ENCODE data around the gene SNX17.

Gene SNX17

GRCh38 chr2:27380626-27381545 lies 10.5 kb downstream of the SNX17 start, which contains the start of gene ZNF513:
TSS of gene ZNF513 (minus strand) at chr2:27380734. CDS start at chr2:27380526, 208 bp downstream.
- Histone ChIP-seq H3K27me3 (ENCODE audit: low read depth, low read length) (no peaks in the 10 kb centered on the region), H3K4me2 (ENCODE audit: low read length) (peak within 1 kb of the TSS; percentile 97), H3K9ac (ENCODE audit: low read length) (peak within 1 kb of the TSS; percentile 68), H3K36me3 (replicated peaks; ENCODE audit: low read depth, low read length) (peaks cover 76% of the 10 kb centered on the region), H3K79me2 (ENCODE audit: low read length) (peaks cover 19% of the 10 kb centered on the region), H3K4me3 (ENCODE audit: low read length) (peak within 1 kb of the TSS; percentile 91), H3K4me1 (ENCODE audit: low read length) (peaks cover 18% of the 10 kb centered on the region), H3K9me3 (ENCODE audit: insufficient read depth, low read length) (no peaks in the 10 kb centered on the region), H2AFZ (ENCODE audit: low read depth, low read length) (0 out of 2 replicates have a peak within 1 kb of the TSS, but pooled peaks have one; percentile 41), H4K20me1 (ENCODE audit: insufficient read depth, low read length) (no peaks in the 10 kb centered on the region), H3K27ac (ENCODE audit: low read length) (peak within 1 kb of the TSS; percentile 58)
- no peak for TF ChIP-seq EZH2phosphoT487 (IDR thresholded peaks at IDR 0.05; ENCODE audit: low read depth)
- TF ChIP-seq, protein P1, sequence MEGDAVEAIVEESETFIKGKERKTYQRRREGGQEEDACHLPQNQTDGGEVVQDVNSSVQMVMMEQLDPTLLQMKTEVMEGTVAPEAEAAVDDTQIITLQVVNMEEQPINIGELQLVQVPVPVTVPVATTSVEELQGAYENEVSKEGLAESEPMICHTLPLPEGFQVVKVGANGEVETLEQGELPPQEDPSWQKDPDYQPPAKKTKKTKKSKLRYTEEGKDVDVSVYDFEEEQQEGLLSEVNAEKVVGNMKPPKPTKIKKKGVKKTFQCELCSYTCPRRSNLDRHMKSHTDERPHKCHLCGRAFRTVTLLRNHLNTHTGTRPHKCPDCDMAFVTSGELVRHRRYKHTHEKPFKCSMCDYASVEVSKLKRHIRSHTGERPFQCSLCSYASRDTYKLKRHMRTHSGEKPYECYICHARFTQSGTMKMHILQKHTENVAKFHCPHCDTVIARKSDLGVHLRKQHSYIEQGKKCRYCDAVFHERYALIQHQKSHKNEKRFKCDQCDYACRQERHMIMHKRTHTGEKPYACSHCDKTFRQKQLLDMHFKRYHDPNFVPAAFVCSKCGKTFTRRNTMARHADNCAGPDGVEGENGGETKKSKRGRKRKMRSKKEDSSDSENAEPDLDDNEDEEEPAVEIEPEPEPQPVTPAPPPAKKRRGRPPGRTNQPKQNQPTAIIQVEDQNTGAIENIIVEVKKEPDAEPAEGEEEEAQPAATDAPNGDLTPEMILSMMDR (IDR thresholded peaks at IDR 0.05; ENCODE audit: low read depth, low read length) = no peak

DNA sequence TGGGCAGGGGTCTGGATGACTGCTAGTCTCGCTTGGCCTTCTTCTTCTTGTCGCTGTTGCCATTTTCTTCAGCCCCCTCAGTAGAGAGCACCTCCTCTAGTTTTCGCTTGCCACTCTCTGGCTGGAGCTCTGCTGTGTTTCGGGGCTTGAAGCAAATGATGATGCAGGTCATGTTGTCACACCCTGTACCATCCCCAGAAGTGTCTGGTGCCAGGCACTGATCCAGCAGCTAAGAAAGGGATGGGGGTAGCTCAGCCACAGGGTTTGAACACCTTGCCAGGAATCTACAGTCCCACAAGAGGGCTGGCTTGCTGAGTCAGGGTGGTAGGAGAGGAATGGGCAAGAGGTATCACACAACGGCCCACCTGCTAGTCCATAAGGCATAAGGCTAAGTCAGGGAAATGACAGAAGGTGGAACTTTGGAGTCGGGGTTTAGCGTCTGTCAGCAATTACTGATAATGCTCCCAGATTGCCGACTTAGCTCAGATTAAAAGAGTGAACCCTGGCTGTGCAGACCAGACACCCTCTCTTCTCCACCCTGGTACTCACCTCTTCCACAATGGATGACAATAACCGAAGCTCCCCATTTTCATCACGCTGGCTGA lies 11.3 kb downstream of the SNX17 start:
- no peak overlapping the region for H3K4me3 ChIP-seq (ENCODE audit: low read length)
- H3K79me2 ChIP-seq (ENCODE audit: low read length) = peaks cover 23% of the 10 kb centered on the region
- no peak overlapping the region for H2AFZ ChIP-seq (ENCODE audit: low read depth, low read length)
- H3K36me3 ChIP-seq (replicated peaks; ENCODE audit: low read depth, low read length) = peaks cover 74% of the 10 kb centered on the region
- TF ChIP-seq EZH2phosphoT487 (IDR thresholded peaks at IDR 0.05; ENCODE audit: low read depth) = no peak
- TF ChIP-seq, protein P1 (IDR thresholded peaks at IDR 0.05; ENCODE audit: low read depth, low read length) = no peak
- no peaks in the 10 kb centered on the region for H3K27me3 ChIP-seq (ENCODE audit: low read depth, low read length)
- H4K20me1 ChIP-seq (ENCODE audit: insufficient read depth, low read length) = no peaks in the 10 kb centered on the region
- no peak overlapping the region for H3K27ac ChIP-seq (ENCODE audit: low read length)
- H3K9ac ChIP-seq (ENCODE audit: low read length) = no peak overlapping the region
- no peak overlapping the region for H3K4me2 ChIP-seq (ENCODE audit: low read length)
- peaks cover 18% of the 10 kb centered on the region for H3K4me1 ChIP-seq (ENCODE audit: low read length)
- no peaks in the 10 kb centered on the region for H3K9me3 ChIP-seq (ENCODE audit: insufficient read depth, low read length)

DNA sequence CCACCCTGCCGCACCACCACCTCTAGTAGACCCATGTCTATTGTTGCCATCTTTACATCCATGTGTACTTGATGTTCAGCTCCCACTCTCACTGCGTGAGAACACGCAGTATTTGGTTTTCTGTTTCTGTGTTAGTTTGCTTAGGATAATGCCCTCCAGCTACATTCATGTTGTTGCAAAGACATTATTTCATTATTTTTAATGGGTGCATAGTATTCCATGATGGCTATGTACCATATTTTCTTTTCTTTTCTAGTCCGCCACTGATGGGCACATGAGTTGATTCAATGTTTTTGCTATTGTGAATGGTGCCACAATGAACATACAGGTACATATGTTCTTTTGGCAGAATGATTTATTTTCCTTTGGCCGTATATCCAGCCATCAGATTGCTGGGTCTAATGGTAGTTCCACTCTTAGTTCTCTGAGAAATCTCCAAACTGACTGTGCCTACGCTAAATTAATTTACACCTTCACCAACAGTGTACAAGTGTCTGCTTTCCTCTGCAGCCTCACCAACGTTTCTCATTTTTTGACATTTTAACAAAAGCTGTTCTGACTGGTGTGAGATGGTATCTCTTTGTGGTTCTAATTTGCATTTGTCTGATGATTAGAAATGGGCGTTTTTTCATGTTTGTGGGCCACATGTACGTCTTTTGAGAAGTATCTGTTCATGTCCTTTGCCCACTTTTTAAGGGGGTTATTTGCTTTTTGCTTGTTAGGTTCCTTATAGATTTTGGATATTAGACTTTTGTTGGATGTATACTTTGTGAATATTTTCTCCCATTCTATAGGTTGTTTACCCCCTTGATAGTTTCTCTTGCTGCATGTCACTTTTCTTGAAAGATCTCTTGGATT lies 20.6 kb downstream of the SNX17 start:
- no peaks in the 10 kb centered on the region for H3K9me3 ChIP-seq (ENCODE audit: insufficient read depth, low read length)

More for the DNA sequence above, 20.6 kb downstream of the SNX17 start:
- H3K9ac ChIP-seq (ENCODE audit: low read length) = no peak overlapping the region
- no peak overlapping the region for H3K27ac ChIP-seq (ENCODE audit: low read length)
- no peaks in the 10 kb centered on the region for H3K27me3 ChIP-seq (ENCODE audit: low read depth, low read length)
- no peak overlapping the region for H2AFZ ChIP-seq (ENCODE audit: low read depth, low read length)
- H3K4me1 ChIP-seq (ENCODE audit: low read length) = no peaks in the 10 kb centered on the region
- no peak for TF ChIP-seq EZH2phosphoT487 (IDR thresholded peaks at IDR 0.05; ENCODE audit: low read depth)
- TF ChIP-seq, protein P1 (IDR thresholded peaks at IDR 0.05; ENCODE audit: low read depth, low read length) = no peak
- H3K79me2 ChIP-seq (ENCODE audit: low read length) = peaks cover 94% of the 10 kb centered on the region
- H3K4me2 ChIP-seq (ENCODE audit: low read length) = no peak overlapping the region
- no peak overlapping the region for H3K4me3 ChIP-seq (ENCODE audit: low read length)
- H4K20me1 ChIP-seq (ENCODE audit: insufficient read depth, low read length) = peaks cover 49% of the 10 kb centered on the region
- H3K36me3 ChIP-seq (replicated peaks; ENCODE audit: low read depth, low read length) = peaks cover 18% of the 10 kb centered on the region
